Breast epithelium (tissue), 4 donors: ENCODE measurements around the gene VWC2. TPM values are rescaled to one million over a fixed set of nuclear protein-coding genes. Genes with fewer than 3 reads are reported as not detected.
A peak's percentile ranks its signal among the peaks of the same experiment; 100 is the strongest.

Experiments used
- DNase-seq, 2 donors: peaks; one replicate each; pipeline ENCODE4 v3.0.0-alpha.2; 2019; ENCODE audit warnings: low spot score in 2 of 2
- H3K27ac ChIP-seq, 2 donors: fragments of 200-600 bp; sonication (generic) in 1 of 2; one replicate each; pipeline ENCODE4 v1.5.1; 2016 to 2019; ENCODE audit warnings: mild to moderate bottlenecking in 1 of 2
- H3K27me3 ChIP-seq, 2 donors: fragments of 200-600 bp; sonication (generic) in 1 of 2; one replicate each; pipeline versions ENCODE4 v1.5.1 to v1.6.0; 2017 to 2019; ENCODE audit warnings: control low read depth in 1 of 2, mild to moderate bottlenecking in 1 of 2
- H3K36me3 ChIP-seq: fragments of 200-600 bp; one replicate; pipeline ENCODE4 v1.5.1; 2019
- H3K4me1 ChIP-seq, 2 donors: fragments of 200-600 bp; sonication (generic); one replicate each; pipeline ENCODE4 v1.5.1; 2016 to 2019; ENCODE audit warnings: control low read depth in 1 of 2
- H3K4me3 ChIP-seq, 3 donors: fragments of 200-600 bp; sonication (generic); 1 replicate in 2 of 3; 2 replicates in 1 of 3; pipeline ENCODE4 v1.5.1; 2016 to 2019; ENCODE audit warnings: mild to moderate bottlenecking in 3 of 3, moderate library complexity in 2 of 3
- H3K9me3 ChIP-seq, 2 donors: fragments of 200-600 bp; sonication (generic) in 1 of 2; one replicate each; pipeline ENCODE4 v1.5.1; 2016 to 2019; ENCODE audit warnings: control low read depth in 1 of 2
- POLR2A ChIP-seq: fragments of 450-650 bp; IDR thresholded peaks from one replicate; pipeline ENCODE4 v1.6.1; 2016; ENCODE audit warnings: antibody characterized with exemption, mild to moderate bottlenecking, moderate library complexity
- POLR2AphosphoS5 ChIP-seq, 3 donors: sonication (generic); formaldehyde crosslinking; IDR thresholded peaks; one replicate each; pipeline ENCODE4 v1.6.1; 2017; ENCODE audit warnings: antibody characterized with exemption in 3 of 3
- intact Hi-C: fragments of 100-400 bp; cut with DNase I; formaldehyde crosslinking; loops from one replicate; pipeline ENCODE4 v1.15.1; 2023; ENCODE audit warnings: low total_unique reads
- total RNA-seq, 3 donors: library from RNA; depleted of rRNA; stranded (reverse); fragments of >200 nt; gene quantifications; one replicate each; pipeline ENCODE4 v1.1.0, GENCODE V29; 2016
- TF ChIP-seq, protein P1 (sequence below), 3 donors: fragments of 450-650 bp; IDR thresholded peaks; one replicate each; pipeline ENCODE4 v1.5.1; 2016 to 2017; ENCODE audit warnings: antibody characterized with exemption in 3 of 3, mild to moderate bottlenecking in 3 of 3, moderate library complexity in 3 of 3

VWC2 gene
- total RNA-seq = under 1 TPM in 2 of 3 donors, not detected in 1; under 0.01 to 0.16 TPM

DNA sequence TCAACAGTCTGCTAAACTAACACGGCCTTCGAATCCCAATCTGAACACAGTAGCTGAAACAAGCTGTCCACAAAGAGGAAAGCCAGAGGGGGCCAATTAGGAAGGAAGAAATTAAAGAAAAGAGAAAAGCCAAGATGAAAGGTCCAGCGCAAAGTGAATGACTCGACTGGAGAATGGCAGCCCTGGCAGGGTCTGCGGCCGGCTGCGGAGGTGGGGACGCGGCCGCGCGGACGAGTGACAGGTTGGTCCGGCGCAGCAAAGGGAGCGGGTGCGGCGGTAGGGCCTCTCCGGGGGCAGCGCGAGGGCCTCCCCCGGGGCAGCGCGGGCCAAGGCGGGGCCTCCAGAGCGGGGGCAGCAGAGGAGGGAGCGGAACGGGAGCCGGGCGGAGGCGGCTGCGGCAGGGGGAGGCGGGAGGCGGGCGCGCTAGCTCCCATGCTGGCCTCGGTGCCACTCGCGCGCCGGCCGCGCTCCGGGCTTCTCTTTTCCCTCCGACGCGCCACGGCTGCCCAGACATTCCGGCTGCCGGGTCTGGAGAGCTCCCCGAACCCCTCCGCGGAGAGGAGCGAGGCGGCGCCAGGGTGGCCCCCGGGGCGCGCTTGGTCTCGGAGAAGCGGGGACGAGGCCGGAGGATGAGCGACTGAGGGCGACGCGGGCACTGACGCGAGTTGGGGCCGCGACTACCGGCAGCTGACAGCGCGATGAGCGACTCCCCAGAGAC is at the start of gene VWC2:
VWC2 (plus strand) TSS at position 421 of the 718 bp plus-strand sequence. CDS start 1,798 bp downstream, outside the sequence.
- Histone ChIP-seq H3K27ac (no peak within 1 kb of the TSS), H3K36me3 (no peaks in the 10 kb centered on the region), H3K4me1 (peaks cover 7 to 19% of the 10 kb centered on the region in 2 donors), H3K9me3 (no peaks in the 10 kb centered on the region), H3K27me3 (peaks cover 0 to 45% of the 10 kb centered on the region in 2 donors), H3K4me3 (peak within 1 kb of the TSS; percentile 47 to 65 (median 47))
- DNase-seq = no peak
- intact Hi-C loops = no loop called here
- no peak for TF ChIP-seq POLR2A
- no peak for TF ChIP-seq POLR2AphosphoS5 (IDR thresholded peaks at IDR 0.05)
- TF ChIP-seq, protein P1, sequence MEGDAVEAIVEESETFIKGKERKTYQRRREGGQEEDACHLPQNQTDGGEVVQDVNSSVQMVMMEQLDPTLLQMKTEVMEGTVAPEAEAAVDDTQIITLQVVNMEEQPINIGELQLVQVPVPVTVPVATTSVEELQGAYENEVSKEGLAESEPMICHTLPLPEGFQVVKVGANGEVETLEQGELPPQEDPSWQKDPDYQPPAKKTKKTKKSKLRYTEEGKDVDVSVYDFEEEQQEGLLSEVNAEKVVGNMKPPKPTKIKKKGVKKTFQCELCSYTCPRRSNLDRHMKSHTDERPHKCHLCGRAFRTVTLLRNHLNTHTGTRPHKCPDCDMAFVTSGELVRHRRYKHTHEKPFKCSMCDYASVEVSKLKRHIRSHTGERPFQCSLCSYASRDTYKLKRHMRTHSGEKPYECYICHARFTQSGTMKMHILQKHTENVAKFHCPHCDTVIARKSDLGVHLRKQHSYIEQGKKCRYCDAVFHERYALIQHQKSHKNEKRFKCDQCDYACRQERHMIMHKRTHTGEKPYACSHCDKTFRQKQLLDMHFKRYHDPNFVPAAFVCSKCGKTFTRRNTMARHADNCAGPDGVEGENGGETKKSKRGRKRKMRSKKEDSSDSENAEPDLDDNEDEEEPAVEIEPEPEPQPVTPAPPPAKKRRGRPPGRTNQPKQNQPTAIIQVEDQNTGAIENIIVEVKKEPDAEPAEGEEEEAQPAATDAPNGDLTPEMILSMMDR (IDR thresholded peaks at IDR 0.05) = no peak

GRCh38 chr7:49724071-49724470 is 49.4 kb upstream of the VWC2 start:
- Histone ChIP-seq H3K4me1 (no peaks in the 10 kb centered on the region), H3K9me3 (no peaks in the 10 kb centered on the region), H3K27ac (no peak overlapping the region), H3K36me3 (no peaks in the 10 kb centered on the region), H3K4me3 (no peak overlapping the region), H3K27me3 (no peaks in the 10 kb centered on the region)
- intact Hi-C loops = no loop called here
- DNase-seq = no peak
- no peak for TF ChIP-seq POLR2AphosphoS5 (IDR thresholded peaks at IDR 0.05)
- no peak for TF ChIP-seq POLR2A
- TF ChIP-seq, protein P1 (IDR thresholded peaks at IDR 0.05) = no peak

- TF ChIP-seq, protein P1 (IDR thresholded peaks at IDR 0.05) = no peak
- TF ChIP-seq POLR2AphosphoS5 (IDR thresholded peaks at IDR 0.05) = no peak
- TF ChIP-seq POLR2A = no peak
- intact Hi-C loops = no loop called here
- DNase-seq = no peak
Measured at GRCh38 chr7:49731836-49732235, 41.6 kb upstream of the VWC2 start.

GRCh38 chr7:49762666-49763065 is 10.8 kb upstream of the VWC2 start:
- Histone ChIP-seq H3K27me3 (no peaks in the 10 kb centered on the region), H3K9me3 (no peaks in the 10 kb centered on the region), H3K4me3 (no peak overlapping the region), H3K4me1 (no peaks in the 10 kb centered on the region), H3K36me3 (no peaks in the 10 kb centered on the region), H3K27ac (no peak overlapping the region)
- intact Hi-C loops = no loop called here
- DNase-seq = no peak
- TF ChIP-seq POLR2A (no peak), POLR2AphosphoS5 (IDR thresholded peaks at IDR 0.05) (no peak)
- TF ChIP-seq, protein P1 (IDR thresholded peaks at IDR 0.05) = no peak

More at GRCh38 chr7:49731836-49732235, 41.6 kb upstream of the VWC2 start:
- H3K27ac ChIP-seq = no peak overlapping the region
- no peak overlapping the region for H3K4me3 ChIP-seq
- no peaks in the 10 kb centered on the region for H3K36me3 ChIP-seq
- no peaks in the 10 kb centered on the region for H3K27me3 ChIP-seq
- H3K9me3 ChIP-seq = no peaks in the 10 kb centered on the region
- H3K4me1 ChIP-seq = no peaks in the 10 kb centered on the region

- no peaks in the 10 kb centered on the region for H3K4me1 ChIP-seq
- H3K27me3 ChIP-seq = no peaks in the 10 kb centered on the region
- H3K27ac ChIP-seq = no peak overlapping the region
- TF ChIP-seq POLR2AphosphoS5 (IDR thresholded peaks at IDR 0.05) (no peak), POLR2A (no peak)
- TF ChIP-seq, protein P1 (IDR thresholded peaks at IDR 0.05) = no peak
- intact Hi-C loops = no loop called here
- no peaks in the 10 kb centered on the region for H3K36me3 ChIP-seq
- H3K9me3 ChIP-seq = no peaks in the 10 kb centered on the region
- no peak overlapping the region for H3K4me3 ChIP-seq
- DNase-seq = no peak
Measured at GRCh38 chr7:49763791-49764190, 9.6 kb upstream of the VWC2 start.
